ENCODE measurements around the gene PPM1H.

The PPM1H gene

DNA sequence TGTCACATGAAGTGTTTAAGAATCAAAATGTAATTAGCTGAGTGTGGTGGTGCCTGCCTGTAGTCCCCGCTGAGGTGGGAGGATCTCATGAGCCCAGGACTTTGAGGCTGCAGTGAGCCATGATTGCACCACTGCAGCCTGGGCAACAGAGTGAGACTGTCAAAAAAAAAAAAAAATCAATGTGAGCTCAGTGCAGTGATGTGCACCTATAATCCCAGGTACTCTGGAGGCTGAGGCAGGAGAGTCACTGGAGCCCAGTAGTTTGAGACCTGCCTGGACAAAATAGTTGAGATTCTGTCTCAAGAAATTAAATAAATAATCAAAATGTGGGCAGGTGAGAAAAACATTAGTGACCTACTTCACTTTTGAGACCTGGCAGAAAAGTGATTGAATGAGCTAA, 328.3 kb downstream of the PPM1H start:
- no peak for DNase-seq (ENCODE audit: low read depth in 2 of 2)

DNA sequence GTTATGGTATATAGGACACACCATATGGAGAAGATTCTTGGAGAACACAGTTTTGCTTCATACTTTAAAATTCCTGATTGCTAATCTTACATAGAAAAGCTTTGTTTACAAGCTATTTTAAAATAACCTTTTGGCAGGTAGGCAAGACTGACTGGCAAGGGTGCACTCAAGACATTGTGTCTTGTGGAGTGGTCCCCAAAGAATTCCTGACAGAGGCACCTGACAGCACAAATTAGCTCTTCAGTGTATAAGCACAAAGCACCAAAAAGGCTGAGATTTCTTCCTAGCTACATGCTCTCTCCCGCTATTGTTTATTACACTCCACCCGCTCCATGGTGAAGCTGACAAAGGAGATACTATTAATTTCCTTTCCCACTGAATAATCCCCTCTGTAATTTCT, 329.0 kb downstream of the PPM1H start:
- DNase-seq (ENCODE audit: low read depth in 2 of 2) = no peak

DNA sequence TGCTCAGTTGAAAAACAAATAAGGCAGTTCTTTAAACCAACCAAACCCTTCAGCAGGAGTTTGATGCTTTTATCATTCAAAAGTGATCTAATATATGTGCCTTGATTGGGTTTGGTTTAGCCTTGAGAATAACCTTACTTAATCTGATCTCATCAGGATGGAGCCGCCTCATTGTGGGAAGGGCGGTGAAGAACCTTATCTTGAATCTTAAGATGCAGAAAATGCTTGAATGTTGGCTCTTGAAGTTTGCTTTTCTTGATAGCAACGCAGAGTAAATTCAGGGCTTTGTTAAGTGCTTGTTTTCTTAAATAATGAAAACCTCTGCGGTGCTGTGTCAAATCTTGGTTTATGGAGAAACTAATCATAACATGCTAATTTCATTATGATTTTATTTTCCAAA, 330.1 kb downstream of the PPM1H start:
- DNase-seq (ENCODE audit: low read depth in 2 of 2) = no peak

DNA sequence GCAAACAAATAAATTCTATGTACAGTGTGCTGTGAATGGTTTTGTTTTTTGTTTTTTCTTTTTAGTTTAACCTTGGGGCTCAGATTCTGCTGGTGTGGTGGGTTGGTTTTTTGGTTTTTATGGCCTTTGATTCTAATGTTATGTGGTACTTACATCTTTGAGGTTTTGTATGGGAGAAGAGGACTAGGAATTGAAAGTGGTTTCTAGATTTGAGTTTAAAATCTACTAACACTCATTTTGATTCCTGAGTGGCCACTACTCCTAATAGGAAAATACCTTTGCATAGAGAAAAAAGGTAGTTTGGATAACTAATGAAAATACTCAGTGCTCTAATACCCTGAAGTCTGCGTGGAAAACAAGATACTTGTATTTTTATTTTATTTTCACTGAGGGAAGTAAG, 330.6 kb downstream of the PPM1H start:
- no peak for DNase-seq (ENCODE audit: low read depth in 2 of 2)

DNA sequence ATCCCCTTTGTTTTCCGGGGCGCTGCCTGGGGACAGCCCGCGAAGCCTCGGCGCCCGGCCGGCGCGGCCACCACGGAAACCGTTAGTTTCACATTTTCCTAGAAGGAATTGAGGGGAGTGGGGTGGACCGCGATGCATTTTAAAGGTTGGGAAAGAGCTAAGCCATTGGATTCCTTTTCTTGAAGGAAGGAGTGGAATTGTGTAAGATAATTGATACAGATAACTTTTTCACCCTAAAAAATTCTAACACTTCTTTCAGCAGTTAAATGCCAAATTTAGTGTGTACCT, 331.2 kb downstream of the PPM1H start:
- no peak for DNase-seq (ENCODE audit: low read depth in 2 of 2)

DNA sequence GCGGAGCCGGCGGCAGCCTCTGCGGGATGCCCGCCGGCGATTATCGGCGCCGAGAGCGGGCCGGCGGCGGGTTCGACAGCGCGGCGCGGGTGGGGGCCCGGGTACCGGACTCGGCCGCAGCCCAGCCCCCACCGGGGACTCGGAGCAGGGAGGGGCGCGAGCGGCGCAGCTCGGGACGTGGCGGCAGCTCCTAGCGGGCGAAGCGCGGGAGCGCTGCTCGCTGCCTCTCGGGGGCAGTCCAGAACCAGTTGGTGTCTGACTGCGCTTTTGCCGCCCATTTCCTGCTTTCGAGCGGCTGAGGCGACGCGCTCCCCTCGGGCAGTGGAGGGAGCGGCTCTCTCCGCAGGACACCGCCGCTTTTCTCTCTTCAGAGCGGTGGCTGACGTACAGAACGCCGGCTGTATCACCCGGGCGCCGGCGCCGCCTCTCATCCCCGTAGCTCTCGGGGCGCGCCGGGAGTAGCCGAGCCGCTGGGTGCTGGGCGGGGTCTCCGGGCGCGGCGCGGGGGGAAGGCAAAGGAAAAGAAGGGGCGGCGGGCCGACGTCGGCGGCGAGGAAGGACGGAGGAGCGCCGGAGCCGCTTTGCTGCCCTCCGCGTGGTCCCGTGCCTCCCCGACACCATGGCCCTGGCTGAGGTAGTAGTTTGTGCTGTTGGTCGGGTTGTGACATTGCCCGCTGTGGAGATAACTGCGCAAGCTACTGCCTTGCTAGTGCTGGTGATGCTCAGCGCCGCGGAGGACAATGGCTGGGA, 331.7 kb downstream of the PPM1H start:
- DNase-seq (ENCODE audit: low read depth in 2 of 2) = peak; percentile 59 to 69

DNA sequence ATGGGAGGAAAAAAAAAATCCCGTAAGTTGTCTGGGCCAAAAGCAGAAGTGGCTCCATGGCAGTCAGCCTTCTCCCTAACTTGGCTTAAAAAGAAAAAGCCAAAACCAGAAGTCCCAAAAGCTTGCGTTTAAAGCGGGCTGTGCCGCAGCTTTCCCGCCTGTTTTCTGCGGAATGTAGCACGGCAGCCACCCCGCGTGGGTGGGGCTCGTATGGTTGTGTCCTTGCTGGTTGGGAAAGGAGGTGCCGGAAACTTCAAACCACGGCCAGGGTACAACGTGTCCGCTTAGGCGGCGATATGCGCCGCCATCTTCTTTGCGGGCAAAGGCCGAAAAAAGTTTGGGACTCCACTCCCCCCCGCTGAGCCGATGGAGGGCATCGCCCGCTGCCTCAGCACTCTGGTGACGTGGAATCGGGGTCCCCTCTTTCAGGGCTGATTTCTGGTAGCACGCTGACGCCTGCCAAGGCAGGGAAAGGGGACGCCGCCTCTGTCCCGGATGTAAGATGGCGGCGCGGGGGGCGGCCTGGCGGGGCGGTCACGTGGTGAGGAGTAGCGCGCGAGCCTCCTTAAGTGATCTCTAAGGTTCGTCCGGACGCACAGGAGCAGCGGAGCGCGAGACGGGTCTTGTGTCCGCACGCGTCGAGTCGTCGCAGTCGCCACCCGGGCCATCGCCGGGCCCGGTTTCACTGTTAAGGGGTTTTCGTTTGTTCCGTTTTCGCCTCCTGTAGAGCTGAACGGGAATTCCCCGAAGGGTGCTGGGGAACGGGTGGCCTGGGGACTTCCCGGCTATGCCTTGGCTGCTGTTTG, 332.5 kb downstream of the PPM1H start:
- peak; percentile 77 to 82 for DNase-seq (ENCODE audit: low read depth in 2 of 2)

DNA sequence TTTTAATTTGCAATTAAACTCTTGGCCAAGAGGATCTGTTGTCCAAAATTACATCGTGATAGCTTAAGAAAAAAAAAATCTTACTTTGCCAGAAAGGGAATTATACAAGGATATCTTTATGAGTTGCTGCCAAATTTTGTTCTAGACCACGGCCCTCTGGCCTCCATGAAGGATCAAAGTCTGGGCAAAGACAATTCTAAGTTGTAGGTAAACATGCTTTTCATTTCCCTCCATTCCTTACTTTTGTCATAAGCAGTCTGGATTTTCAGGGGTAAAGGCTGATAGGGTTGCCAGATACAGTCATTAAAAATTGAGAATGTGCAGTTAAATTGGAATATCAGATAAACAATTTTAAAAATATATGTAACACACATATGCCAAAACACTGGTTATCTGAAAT, 333.2 kb downstream of the PPM1H start:
- DNase-seq (ENCODE audit: low read depth in 2 of 2) = no peak

DNA sequence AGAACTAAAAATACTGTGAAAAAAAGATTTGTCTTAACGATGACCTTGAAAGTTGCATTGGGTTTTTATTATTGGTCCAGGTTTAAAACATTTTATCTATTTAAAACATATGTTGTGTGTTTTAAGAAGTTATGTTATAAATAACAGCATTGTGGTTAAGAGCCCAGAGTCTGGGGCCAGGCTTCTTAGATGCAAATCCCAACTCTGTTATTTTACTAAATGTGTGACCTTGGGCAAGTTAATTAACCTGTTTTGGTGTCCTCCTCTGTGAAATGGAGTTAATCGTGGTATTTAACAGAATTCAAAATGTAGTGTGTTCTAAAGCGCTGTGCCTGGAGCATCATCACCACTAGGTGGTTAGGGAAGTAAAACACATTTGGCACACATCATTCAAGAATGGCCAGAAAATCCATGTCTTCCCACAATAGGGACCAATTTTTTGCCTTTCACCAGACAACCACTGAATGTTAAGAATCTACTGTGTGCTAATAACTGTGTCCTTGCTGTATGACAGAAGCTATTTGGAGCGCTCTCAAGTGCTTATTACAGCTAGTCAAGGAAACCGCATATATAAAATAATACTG, 335.0 kb downstream of the PPM1H start:
- no peak for DNase-seq (ENCODE audit: low read depth in 2 of 2)

DNA sequence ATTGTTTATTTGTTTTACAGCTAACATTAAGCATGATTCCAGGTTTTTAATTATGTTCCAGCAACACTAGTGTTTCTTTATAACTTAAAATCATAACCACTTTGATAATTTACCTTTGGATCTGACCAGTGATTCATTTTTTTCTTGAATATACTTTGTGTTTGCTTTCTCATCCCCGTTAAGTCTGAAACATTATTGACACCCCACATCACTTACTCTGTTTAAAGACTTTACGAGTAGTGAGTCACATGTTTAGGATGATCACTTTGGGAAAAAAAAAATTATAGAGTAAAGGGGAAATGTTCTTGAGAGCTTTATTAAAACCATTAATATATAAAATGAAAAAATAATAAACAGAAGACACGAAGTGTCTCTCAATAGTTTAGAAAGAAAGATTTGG, 336.1 kb downstream of the PPM1H start:
- no peak for DNase-seq (ENCODE audit: low read depth in 2 of 2)

DNA sequence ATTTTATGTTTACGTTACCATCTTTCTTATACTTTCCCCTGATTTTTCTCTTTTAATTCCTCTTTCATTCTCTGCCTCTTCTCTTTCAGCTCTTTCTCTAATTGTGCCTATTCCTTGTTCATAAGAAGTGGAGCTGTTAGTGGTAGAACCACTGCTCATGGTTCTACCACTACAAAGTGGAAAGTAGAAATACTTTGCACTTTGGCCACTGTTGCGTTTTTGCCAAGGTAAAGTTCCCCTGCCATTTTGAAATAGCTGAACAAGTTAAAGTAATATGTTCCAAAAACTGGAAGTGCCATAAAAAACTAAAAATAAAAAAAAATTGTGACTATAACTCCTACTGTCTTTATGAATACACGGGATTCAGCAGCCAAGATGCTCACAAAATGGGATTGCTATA, 337.7 kb downstream of the PPM1H start:
- DNase-seq (ENCODE audit: low read depth in 2 of 2) = no peak

All from stimulated activated CD4-positive, alpha-beta T cell treated with anti-CD3 and anti-CD28 coated beads, Interleukin-4, amount 100 ng/mL, for 48 hours (primary cell).